Liver (tissue), 9 donors: ENCODE measurements around the gene LY86. TPM values are rescaled to one million over a fixed set of nuclear protein-coding genes. Genes with fewer than 3 reads are reported as not detected.

Experiments used
- DNase-seq: peaks from one replicate; pipeline ENCODE4 v3.0.0-alpha.2; 2017; ENCODE audit warnings: low spot score
- H3K27ac ChIP-seq, 2 donors: one replicate each; pipeline ENCODE4 v1.7.0; 2013; ENCODE audit warnings: inconsistent platforms in 2 of 2, low read length in 2 of 2, control low read depth in 1 of 2, low read depth in 1 of 2, mild to moderate bottlenecking in 1 of 2
- H3K27me3 ChIP-seq, 4 donors: one replicate each; pipeline versions ENCODE4 v1.6.1 to v1.7.0; 2013; ENCODE audit warnings: low read length in 3 of 4, inconsistent platforms in 1 of 4, mild to moderate bottlenecking in 1 of 4, moderate library complexity in 1 of 4; ENCODE audit not compliant: control insufficient read depth in 4 of 4, insufficient read depth in 4 of 4
- H3K36me3 ChIP-seq, 4 donors: one replicate each; pipeline versions ENCODE4 v1.6.1 to v1.7.0; 2013; ENCODE audit warnings: low read length in 3 of 4, mild to moderate bottlenecking in 3 of 4, low read depth in 1 of 4, moderate library complexity in 1 of 4; ENCODE audit not compliant: control insufficient read depth in 4 of 4, insufficient read depth in 3 of 4
- H3K4me1 ChIP-seq, 4 donors: one replicate each; pipeline versions ENCODE4 v1.6.1 to v1.7.0; 2013; ENCODE audit warnings: low read length in 3 of 4, mild to moderate bottlenecking in 3 of 4, moderate library complexity in 1 of 4; ENCODE audit not compliant: control insufficient read depth in 4 of 4, insufficient read depth in 4 of 4
- H3K4me3 ChIP-seq, 3 donors: one replicate each; pipeline versions ENCODE4 v1.6.1 to v1.7.0; 2013; ENCODE audit warnings: low read length in 3 of 3, control low read depth in 1 of 3, low read depth in 1 of 3, mild to moderate bottlenecking in 1 of 3
- H3K9ac ChIP-seq, 2 donors: one replicate each; pipeline ENCODE4 v1.7.0; 2013; ENCODE audit warnings: low read length in 2 of 2, mild to moderate bottlenecking in 2 of 2, moderate library complexity in 2 of 2, control low read depth in 1 of 2, low read depth in 1 of 2
- H3K9me3 ChIP-seq, 4 donors: one replicate each; pipeline versions ENCODE4 v1.6.1 to v1.7.0; 2013; ENCODE audit warnings: low read length in 3 of 4; ENCODE audit not compliant: control insufficient read depth in 4 of 4
- EGR1 ChIP-seq, 2 donors: IDR thresholded peaks; 2 replicates each; pipeline ENCODE4 v1.6.1; 2016 to 2018; ENCODE audit warnings: antibody characterized with exemption in 2 of 2, low read depth in 2 of 2
- FOXA1 ChIP-seq: IDR thresholded peaks from 2 replicates; pipeline ENCODE4 v1.6.1; 2016; ENCODE audit warnings: antibody characterized with exemption
- FOXA2 ChIP-seq: IDR thresholded peaks from 2 replicates; pipeline ENCODE4 v1.6.1; 2016; ENCODE audit warnings: antibody characterized with exemption
- GABPA ChIP-seq, 2 donors: IDR thresholded peaks in 1 of 2; conservative IDR thresholded peaks in 1 of 2; 2 replicates each; pipeline ENCODE4 v1.6.1; 2016; ENCODE audit warnings: antibody characterized with exemption in 2 of 2, mild to moderate bottlenecking in 1 of 2, moderate library complexity in 1 of 2
- HNF4A ChIP-seq, 2 donors: conservative IDR thresholded peaks; 2 replicates each; pipeline ENCODE4 v1.6.1; 2016; ENCODE audit warnings: antibody characterized with exemption in 2 of 2, mild to moderate bottlenecking in 2 of 2
- NR2F2 ChIP-seq: IDR thresholded peaks from 2 replicates; pipeline ENCODE4 v1.6.1; 2016; ENCODE audit warnings: antibody characterized with exemption
- RXRA ChIP-seq, 2 donors: IDR thresholded peaks; 2 replicates each; pipeline ENCODE4 v1.6.1; 2017 to 2018; ENCODE audit warnings: antibody characterized with exemption in 2 of 2, mild to moderate bottlenecking in 1 of 2
- TAF1 ChIP-seq: conservative IDR thresholded peaks from 2 replicates; pipeline ENCODE4 v1.6.1; 2016; ENCODE audit warnings: antibody characterized with exemption, mild to moderate bottlenecking
- WGBS: extraction: QIAGEN DNeasy Blood & Tissue Kit; methylation state at CpG from one replicate; pipeline ENCODE4 v1.1.7; 2013; 5-methylcytosine and 5-hydroxymethylcytosine counted together
- polyA plus RNA-seq, 2 donors: library from polyadenylated mRNA; stranded (reverse) in 1 of 2; unstranded in 1 of 2; fragments of 200-250 nt in 1 of 2; fragments of >200 nt in 1 of 2; fragmentation: Nextera tagmentation in 1 of 2; extraction: Ambion mirVana in 1 of 2; gene quantifications; one replicate each; pipeline versions ENCODE4 v1.2.1 to v1.2.3, GENCODE V29; 2013 to 2015
- total RNA-seq, 2 donors: library from RNA; depleted of rRNA; stranded (reverse); fragments of >200 nt; gene quantifications; one replicate each; pipeline ENCODE4 v1.2.3, GENCODE V29; 2014
- TF ChIP-seq, protein P1 (sequence below): IDR thresholded peaks from 2 replicates; pipeline ENCODE4 v1.6.1; 2016; ENCODE audit warnings: antibody characterized with exemption
- TF ChIP-seq, protein P2 (sequence below): IDR thresholded peaks from 2 replicates; pipeline ENCODE4 v1.6.1; 2016; ENCODE audit warnings: antibody characterized with exemption
- TF ChIP-seq, protein P3 (sequence below): IDR thresholded peaks from 2 replicates; pipeline ENCODE4 v1.6.1; 2016; ENCODE audit warnings: antibody characterized with exemption, mild to moderate bottlenecking
- donor health status: healthy.
- donor health status: healthy.
- donor health status: healthy.
- donor health status: healthy.
- donor health status: healthy.

The LY86 gene
- total and polyA plus RNA-seq, 4 donors, result 1.4 to 7.8 (median 3.7) TPM

- Histone ChIP-seq H3K27me3 (no peaks in the 10 kb centered on the region), H3K9ac (no peak overlapping the region), H3K4me3 (no peak overlapping the region), H3K9me3 (no peaks in the 10 kb centered on the region), H3K4me1 (peaks cover 0 to 8% (median 3%) of the 10 kb centered on the region in 4 donors), H3K36me3 (no peaks in the 10 kb centered on the region), H3K27ac (no peak overlapping the region)
- WGBS, result 84% methylated on average over 1 of the region's 1 CpG
- no peak for TF ChIP-seq FOXA2
- TF ChIP-seq, protein P1, sequence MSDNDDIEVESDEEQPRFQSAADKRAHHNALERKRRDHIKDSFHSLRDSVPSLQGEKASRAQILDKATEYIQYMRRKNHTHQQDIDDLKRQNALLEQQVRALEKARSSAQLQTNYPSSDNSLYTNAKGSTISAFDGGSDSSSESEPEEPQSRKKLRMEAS, result no peak
- no peak for DNase-seq
Observed at GRCh38 chr6:6657820-6658217, 69.3 kb downstream of the LY86 start.

DNA sequence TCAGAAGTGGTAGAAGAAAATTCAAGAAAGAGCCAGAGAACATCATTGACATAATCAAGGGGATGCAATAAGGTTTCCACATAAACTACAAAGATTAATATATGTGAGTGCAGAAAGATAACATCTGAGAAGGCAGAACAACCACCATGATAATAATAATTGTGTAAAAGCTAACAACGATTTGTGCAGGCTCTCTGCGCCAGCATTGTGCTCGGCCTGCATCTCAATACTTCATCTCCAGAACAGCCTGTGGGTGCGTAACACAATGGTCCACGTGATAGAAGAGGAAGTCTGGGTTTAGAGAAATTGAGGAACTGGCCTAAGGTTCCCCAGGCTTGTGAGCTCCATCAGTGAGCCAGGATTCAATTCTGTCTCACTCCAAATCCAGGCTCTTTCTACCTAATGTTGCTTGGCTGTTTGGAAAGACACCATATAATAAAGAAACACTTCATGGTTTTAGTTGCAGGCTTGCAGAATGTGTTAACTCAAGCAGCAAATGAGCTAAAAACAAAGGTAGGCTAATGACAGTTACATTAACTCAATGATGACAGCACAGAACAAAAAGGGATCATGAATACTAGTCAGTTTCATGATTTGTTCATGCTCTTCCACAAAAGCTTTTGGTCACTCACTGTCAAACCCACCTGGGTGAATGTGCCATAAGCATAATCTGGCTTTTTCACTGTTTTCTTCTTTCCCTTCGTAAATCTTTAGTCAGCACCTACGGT, 71.2 kb downstream of the LY86 start:
- Histone ChIP-seq H3K9ac (no peak overlapping the region), H3K27ac (no peak overlapping the region), H3K4me3 (no peak overlapping the region), H3K27me3 (no peaks in the 10 kb centered on the region), H3K36me3 (no peaks in the 10 kb centered on the region), H3K9me3 (no peaks in the 10 kb centered on the region), H3K4me1 (peaks cover 0 to 8% (median 3%) of the 10 kb centered on the region in 4 donors)
- no peak for DNase-seq
- WGBS, result 64% methylated on average over 7 of the region's 7 CpGs
- TF ChIP-seq, protein P1, result no peak
- TF ChIP-seq EGR1 (IDR thresholded peaks at IDR 0.05; ENCODE audit: low read depth in 2 of 2), result no peak

DNA sequence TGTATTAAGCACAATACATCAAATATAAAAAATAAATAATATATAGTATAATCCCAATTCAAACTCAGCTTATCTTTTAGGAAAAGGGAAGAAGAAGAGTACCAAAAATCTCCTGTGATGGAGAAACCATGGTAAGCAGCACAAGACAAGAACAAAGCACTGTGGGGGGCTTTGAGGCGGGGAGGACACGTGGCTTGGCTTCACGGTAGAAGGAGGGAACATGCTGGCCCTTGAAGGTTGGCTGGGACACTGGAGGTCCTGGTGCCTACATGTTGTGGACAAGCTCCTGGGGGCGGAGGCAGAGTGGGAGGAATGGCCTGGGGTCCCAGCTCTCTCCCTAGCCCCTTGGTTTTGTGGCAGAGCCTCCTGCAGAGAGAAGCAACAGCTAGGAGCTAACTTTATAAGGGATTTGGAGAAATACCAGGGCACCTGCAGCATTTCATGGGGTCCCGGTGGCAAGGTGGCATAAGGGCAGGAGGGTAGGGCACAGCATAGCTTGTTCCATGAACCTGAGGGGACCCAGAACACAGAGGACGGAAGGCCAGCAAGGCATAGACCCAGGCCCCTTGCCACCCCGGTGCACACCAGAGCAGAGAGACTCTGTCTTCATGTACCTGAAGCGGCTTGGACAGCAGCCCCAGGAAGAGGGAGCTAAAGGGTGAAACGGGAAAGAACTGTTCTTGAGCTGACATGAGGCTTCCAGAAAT, 72.0 kb downstream of the LY86 start:
- TF ChIP-seq NR2F2, result no peak
- TF ChIP-seq, protein P2, sequence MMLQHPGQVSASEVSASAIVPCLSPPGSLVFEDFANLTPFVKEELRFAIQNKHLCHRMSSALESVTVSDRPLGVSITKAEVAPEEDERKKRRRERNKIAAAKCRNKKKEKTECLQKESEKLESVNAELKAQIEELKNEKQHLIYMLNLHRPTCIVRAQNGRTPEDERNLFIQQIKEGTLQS, result no peak
- TF ChIP-seq GABPA (IDR thresholded peaks at IDR 0.05 in 1 of 2, conservative IDR thresholded peaks at IDR 0.05 in 1 of 2), result no peak
- TF ChIP-seq, protein P3, sequence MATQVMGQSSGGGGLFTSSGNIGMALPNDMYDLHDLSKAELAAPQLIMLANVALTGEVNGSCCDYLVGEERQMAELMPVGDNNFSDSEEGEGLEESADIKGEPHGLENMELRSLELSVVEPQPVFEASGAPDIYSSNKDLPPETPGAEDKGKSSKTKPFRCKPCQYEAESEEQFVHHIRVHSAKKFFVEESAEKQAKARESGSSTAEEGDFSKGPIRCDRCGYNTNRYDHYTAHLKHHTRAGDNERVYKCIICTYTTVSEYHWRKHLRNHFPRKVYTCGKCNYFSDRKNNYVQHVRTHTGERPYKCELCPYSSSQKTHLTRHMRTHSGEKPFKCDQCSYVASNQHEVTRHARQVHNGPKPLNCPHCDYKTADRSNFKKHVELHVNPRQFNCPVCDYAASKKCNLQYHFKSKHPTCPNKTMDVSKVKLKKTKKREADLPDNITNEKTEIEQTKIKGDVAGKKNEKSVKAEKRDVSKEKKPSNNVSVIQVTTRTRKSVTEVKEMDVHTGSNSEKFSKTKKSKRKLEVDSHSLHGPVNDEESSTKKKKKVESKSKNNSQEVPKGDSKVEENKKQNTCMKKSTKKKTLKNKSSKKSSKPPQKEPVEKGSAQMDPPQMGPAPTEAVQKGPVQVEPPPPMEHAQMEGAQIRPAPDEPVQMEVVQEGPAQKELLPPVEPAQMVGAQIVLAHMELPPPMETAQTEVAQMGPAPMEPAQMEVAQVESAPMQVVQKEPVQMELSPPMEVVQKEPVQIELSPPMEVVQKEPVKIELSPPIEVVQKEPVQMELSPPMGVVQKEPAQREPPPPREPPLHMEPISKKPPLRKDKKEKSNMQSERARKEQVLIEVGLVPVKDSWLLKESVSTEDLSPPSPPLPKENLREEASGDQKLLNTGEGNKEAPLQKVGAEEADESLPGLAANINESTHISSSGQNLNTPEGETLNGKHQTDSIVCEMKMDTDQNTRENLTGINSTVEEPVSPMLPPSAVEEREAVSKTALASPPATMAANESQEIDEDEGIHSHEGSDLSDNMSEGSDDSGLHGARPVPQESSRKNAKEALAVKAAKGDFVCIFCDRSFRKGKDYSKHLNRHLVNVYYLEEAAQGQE, result no peak
- TF ChIP-seq HNF4A (conservative IDR thresholded peaks at IDR 0.05), result no peak
- TF ChIP-seq RXRA (IDR thresholded peaks at IDR 0.05), result no peak
- TF ChIP-seq FOXA1, result no peak
- TF ChIP-seq TAF1, result no peak
- H3K4me3 ChIP-seq, result no peak overlapping the region
- no peak overlapping the region for H3K9ac ChIP-seq
- WGBS, result 93% methylated on average over 9 of the region's 9 CpGs
- no peaks in the 10 kb centered on the region for H3K9me3 ChIP-seq
- no peak for DNase-seq
- no peaks in the 10 kb centered on the region for H3K36me3 ChIP-seq
- no peaks in the 10 kb centered on the region for H3K27me3 ChIP-seq
- no peak overlapping the region for H3K27ac ChIP-seq
- H3K4me1 ChIP-seq, result peaks cover 0 to 8% (median 3%) of the 10 kb centered on the region in 4 donors
